ENCODE measurements around the gene TGFBRAP1.

GRCh38 chr2:105371156-105371555 is 41.6 kb upstream of the TGFBRAP1 start:
- TF ChIP-seq CTCF (conservative IDR thresholded peaks at IDR 0.05) (no peak), EZH2 (IDR thresholded peaks at IDR 0.05; ENCODE audit: low read depth) (no peak)

Data from PC-9 (cell line).